ENCODE data around the gene LRCH1. TPM values are rescaled to one million over a fixed set of nuclear protein-coding genes. Genes with fewer than 3 reads are reported as not detected.

Gene LRCH1
- total and polyA plus RNA-seq, 3 donors from 2014 or later, result 8.9 to 17.7 (median 16.8) TPM

DNA sequence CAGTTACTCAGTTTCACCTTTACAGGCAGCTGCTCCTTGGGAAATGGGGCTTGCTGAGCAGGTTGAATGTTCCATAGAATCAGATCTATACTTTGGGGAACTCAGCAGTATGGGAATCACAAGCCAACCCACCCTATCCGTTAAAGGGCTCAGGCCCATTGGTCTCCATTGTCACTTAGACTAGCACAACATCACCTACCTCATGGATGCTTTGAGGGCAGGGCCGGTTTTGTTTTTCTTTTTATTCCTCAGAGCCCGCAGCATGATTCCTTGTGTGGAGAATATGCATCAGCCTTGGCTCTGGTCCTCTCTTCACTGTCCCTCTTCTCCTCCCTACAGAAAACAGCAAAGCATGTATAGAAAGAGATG lies 48.0 kb downstream of the LRCH1 start:
- H3K4me1 ChIP-seq, result peaks cover 23% of the 10 kb centered on the region
- DNase-seq, result no peak
- H3K4me3 ChIP-seq, result no peak overlapping the region
- H3K27ac ChIP-seq, result no peak overlapping the region
- TF ChIP-seq POLR2A (IDR thresholded peaks at IDR 0.05), result no peak
- TF ChIP-seq, protein P1, sequence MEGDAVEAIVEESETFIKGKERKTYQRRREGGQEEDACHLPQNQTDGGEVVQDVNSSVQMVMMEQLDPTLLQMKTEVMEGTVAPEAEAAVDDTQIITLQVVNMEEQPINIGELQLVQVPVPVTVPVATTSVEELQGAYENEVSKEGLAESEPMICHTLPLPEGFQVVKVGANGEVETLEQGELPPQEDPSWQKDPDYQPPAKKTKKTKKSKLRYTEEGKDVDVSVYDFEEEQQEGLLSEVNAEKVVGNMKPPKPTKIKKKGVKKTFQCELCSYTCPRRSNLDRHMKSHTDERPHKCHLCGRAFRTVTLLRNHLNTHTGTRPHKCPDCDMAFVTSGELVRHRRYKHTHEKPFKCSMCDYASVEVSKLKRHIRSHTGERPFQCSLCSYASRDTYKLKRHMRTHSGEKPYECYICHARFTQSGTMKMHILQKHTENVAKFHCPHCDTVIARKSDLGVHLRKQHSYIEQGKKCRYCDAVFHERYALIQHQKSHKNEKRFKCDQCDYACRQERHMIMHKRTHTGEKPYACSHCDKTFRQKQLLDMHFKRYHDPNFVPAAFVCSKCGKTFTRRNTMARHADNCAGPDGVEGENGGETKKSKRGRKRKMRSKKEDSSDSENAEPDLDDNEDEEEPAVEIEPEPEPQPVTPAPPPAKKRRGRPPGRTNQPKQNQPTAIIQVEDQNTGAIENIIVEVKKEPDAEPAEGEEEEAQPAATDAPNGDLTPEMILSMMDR (IDR thresholded peaks at IDR 0.05), result no peak
- intact Hi-C loops (cut with DNase I; ENCODE audit: low total_unique reads), result no loop called here
- no peaks in the 10 kb centered on the region for H3K27me3 ChIP-seq
- WGBS, 2 donors, result 91 to 97% methylated on average over 3 of the region's 3 CpGs
- no peaks in the 10 kb centered on the region for H3K36me3 ChIP-seq (ENCODE audit: low read depth, missing control alignments)
- no peaks in the 10 kb centered on the region for H3K9me3 ChIP-seq

GRCh38 chr13:46602531-46602930 lies 49.6 kb downstream of the LRCH1 start:
- peaks cover 17% of the 10 kb centered on the region for H3K4me1 ChIP-seq
- intact Hi-C loops (cut with DNase I; ENCODE audit: low total_unique reads), result no loop called here
- no peaks in the 10 kb centered on the region for H3K27me3 ChIP-seq
- no peaks in the 10 kb centered on the region for H3K36me3 ChIP-seq (ENCODE audit: low read depth, missing control alignments)
- no peak for DNase-seq
- H3K27ac ChIP-seq, result no peak overlapping the region
- WGBS, 2 donors, result 90 to 94% methylated on average over 4 of the region's 4 CpGs
- TF ChIP-seq POLR2A (IDR thresholded peaks at IDR 0.05), result no peak
- TF ChIP-seq, protein P1 (IDR thresholded peaks at IDR 0.05), result no peak
- no peaks in the 10 kb centered on the region for H3K9me3 ChIP-seq
- no peak overlapping the region for H3K4me3 ChIP-seq

GRCh38 chr13:46603165-46603603 lies 50.2 kb downstream of the LRCH1 start:
- Histone ChIP-seq H3K4me1 (peaks cover 17% of the 10 kb centered on the region), H3K27me3 (no peaks in the 10 kb centered on the region), H3K4me3 (no peak overlapping the region), H3K27ac (no peak overlapping the region), H3K36me3 (ENCODE audit: low read depth, missing control alignments) (no peaks in the 10 kb centered on the region), H3K9me3 (no peaks in the 10 kb centered on the region)
- TF ChIP-seq, protein P1 (IDR thresholded peaks at IDR 0.05), result peak in 1 of 3 experiments; percentile 13
- TF ChIP-seq POLR2A (IDR thresholded peaks at IDR 0.05), result no peak
- 77 to 81% methylated on average over 4 of the region's 4 CpGs for WGBS, 2 donors
- intact Hi-C loops (cut with DNase I; ENCODE audit: low total_unique reads), result no loop called here
- no peak for DNase-seq

- no peaks in the 10 kb centered on the region for H3K36me3 ChIP-seq (ENCODE audit: low read depth, missing control alignments)
- no peak overlapping the region for H3K4me3 ChIP-seq
- H3K4me1 ChIP-seq, result peaks cover 17% of the 10 kb centered on the region
- DNase-seq, result no peak
- H3K9me3 ChIP-seq, result no peaks in the 10 kb centered on the region
- 54 to 57% methylated on average over 5 of the region's 5 CpGs for WGBS, 2 donors
- no peaks in the 10 kb centered on the region for H3K27me3 ChIP-seq
- TF ChIP-seq, protein P1 (IDR thresholded peaks at IDR 0.05), result no peak
- no peak for TF ChIP-seq POLR2A (IDR thresholded peaks at IDR 0.05)
- H3K27ac ChIP-seq, result peak overlapping the region; percentile 43 to 54
- intact Hi-C loops (cut with DNase I; ENCODE audit: low total_unique reads), result no loop called here
These were observed 51.4 kb downstream of the LRCH1 start for GRCh38 chr13:46604226-46604990.
